GM21360 (cell line): Measurements from ENCODE around the gene PCTP.

Source experiments
- ATAC-seq: cut with Tn5 transposase; IDR thresholded peaks from one replicate; pipeline ENCODE4 v1.9.1; 2021; ENCODE audit warnings: mild to moderate bottlenecking, moderate library complexity; ENCODE audit not compliant: unreplicated experiment

The PCTP gene

DNA sequence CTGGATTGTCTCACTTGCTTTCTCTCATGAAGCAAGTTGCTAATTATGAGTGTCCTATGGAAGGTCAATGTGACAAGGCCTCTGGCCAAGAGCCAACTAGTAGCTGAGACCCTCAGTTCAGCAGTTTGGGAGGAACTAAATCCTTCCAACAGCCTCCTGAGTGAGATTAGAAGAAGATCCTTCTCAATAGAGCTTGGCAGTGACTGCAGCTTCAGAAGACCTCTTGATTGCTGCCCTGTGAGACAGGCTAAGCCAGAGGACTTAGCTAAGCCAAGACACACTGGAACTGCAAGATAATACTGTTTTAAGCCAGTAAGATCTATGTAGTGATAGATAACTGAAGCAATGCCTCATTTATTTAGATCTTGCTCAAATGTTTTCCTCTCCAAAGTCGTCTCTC is 34.3 kb downstream of the PCTP start:
- no peak for ATAC-seq

DNA sequence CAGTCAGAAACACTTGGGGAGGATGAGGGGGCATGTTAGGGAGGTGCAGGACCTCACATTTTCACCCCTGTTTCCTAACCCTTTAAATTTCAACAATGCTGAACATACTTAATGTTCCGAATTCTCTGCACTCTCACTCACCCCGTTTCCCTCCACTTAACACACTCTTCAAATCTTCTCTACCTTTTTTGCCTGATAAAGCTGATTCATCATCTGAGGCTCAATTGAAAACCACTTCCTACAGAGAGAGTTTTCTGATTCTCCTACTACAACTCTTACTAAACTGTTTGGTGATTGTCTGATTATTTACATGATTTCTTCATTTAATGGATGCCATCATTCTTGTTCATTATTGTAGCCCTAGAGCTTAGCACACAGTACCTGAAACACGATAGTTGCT is 42.4 kb downstream of the PCTP start:
- no peak for ATAC-seq

DNA sequence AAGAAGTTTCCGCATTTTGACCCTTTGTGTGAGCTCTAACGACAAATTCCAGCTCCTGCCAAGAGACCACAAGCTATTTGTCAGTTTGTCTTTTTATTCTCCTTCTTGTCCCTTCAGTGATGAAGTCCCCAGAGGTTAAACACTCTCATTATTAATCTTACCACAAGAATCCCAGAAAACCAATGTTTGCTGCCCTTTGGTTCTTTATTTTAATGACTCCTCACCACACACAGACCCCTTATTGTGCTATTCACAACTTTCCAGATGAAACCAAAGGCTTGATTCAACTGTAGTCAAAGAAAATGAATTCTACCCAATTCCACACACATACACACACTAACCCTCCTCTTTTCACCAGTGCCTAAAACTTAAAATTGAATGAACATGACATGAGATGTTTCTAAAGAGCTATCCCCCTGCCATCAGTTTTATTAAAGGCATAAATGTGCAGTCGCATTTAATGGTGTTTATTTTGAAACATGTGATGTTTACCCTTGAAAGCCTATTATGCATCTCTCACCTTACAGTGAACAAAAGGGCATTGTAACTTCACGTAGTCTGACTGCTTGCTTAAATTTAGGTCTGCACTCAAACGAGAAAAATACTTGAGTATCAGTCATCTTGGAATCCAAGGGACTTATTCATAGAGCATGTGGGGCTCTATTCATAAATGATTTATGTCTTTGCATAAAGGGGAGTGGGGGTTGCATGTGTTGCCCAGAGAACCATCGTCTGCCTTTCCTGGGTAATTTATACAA is 44.1 kb downstream of the PCTP start:
- no peak for ATAC-seq

DNA sequence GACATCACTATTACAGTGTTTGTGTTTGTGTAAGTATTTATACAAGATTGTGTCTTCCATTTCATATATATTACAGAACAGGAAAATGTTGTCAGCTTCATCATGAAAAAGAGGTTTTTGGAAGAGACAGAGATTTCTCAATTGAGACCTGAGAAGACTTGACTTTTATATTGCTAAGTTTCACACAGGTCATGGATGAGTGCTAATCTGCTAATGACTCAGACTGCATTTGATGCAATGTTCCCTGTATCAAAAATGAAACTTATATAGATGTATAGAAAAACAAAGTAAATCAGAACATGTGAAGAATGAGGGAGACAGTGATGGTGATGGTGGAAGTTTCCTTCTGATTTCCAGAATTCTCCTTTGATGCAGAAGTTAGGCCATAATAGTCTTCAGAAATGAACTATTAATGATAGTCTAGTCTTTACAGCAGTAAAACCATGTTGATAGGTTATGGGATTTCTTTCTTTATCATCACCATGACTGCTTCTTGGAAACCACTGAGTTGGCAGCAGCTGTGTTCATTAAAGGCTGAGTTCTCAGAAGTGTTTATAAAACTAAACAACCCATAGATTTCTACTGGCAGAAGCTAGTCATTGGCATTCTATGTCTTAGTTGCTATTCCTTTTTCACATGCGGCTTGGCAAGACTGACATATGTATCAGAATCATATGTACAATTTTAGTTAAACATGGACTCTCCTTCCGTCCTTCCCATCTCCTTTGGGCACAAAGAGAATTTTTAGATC is 56.1 kb downstream of the PCTP start:
- no peak for ATAC-seq

DNA sequence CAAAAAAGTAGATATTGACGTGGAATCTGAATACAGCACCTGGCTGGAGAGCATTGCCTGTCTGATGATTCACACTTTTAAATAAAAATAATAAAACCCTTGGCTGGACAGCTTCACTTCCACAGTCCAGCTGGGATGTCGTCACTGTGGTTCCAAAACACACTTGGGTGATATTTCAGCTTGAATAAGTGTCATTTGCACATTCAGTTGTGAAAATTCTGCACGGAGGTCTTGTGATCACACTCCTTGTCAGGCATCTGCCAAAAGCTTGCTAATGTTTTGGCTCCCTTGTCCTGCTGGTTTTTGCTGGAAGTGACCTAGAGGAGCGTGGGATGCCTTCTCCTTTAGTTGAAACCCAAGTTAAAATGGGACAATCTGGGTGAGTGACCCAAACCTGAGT is 60.7 kb downstream of the PCTP start:
- no peak for ATAC-seq

DNA sequence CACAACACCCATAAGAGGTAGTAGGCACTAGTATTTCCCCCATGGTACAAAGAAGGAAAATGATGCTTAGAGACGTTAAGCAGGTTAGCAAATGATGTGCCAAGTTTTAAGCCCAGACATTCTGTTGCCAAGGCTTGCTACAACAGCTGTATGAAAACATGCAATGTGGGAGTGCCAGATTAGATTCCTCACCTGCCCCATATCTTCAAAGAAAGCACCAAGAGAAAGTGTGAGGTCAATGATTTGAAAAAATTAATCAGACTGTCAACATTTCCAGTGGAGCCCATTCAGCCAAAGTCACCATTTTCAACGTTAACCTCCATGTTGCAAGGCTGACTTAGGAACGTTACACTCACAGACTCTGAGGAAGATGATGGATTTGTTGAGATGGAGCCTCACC is 61.5 kb downstream of the PCTP start:
- no peak for ATAC-seq

DNA sequence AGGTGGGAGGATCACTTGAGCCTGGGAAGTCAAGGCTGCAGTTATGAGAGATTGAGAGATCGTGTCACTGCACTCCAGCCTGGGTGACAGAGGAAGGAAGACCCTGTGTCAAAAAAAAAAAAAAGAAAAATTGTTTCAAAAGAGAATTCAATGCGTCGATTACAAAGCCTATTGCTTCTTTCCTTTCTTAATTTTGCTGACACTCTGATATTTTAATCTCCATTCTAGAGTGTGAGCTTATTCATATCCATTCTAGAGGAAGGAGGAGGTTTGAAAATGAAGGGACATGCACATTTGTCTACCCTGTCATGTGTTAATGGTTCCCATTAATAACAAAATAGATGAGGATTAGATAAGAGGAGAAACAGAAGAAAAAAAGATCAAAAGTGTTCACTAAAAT is 63.1 kb downstream of the PCTP start:
- no peak for ATAC-seq

DNA sequence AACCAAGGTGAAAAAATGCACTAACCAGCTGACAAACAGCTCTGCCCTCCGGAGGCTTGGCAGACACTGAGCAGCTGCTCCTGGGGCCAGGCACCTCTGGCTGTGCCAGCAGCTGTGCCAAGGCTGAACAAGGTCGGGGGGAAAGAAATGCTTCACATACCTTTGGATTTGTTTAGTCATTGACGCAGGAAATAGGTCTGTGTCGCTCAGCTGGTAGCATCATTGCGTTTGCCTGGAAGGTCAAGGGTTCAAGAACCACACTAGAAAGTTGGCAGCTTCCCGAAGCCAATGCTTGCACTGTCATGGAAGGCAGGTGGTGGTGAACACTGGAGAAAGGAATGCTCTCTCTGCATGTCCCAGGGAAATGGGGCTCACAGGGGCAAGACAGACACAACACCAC is 63.5 kb downstream of the PCTP start:
- ATAC-seq, result no peak

DNA sequence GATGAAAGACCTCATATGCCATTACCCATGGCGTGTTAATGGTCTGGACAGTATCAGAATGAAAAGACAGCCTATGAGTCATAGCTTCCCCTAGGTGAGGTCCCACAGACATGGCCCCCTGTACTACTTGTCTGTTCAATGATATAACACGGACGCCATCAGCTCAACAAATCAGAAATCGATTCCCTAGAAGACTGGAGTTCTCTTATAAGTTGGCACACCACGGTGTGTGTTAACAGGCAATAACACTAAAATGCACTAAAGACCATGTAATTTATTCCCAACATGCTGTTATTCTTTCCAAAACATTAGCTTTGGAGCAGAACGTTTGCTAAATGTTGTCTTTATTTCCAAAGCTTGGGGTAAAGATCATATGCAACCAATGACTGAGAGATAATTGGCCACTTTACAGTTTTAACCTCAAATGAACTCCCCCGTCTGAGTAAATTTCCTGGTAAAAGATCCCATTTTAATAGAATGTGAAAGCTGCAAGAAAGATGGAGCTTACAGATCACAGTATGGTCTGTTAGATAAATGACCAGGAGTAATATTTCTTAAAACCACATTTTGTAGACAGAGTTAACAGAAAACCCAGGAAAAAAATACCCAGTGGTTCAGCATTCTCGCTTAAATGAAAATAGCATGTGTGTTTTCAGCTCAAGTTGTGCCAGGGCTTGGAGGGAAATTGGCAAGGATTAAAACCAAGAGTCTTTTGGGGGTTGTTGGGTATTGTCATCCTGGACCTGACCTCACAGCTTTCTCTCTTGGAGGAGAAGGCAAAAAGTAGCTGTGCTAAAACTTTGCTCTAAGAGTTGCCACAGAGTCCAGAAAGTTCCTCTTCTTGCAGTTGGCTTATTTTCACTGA is 65.9 kb downstream of the PCTP start:
- ATAC-seq, result no peak

DNA sequence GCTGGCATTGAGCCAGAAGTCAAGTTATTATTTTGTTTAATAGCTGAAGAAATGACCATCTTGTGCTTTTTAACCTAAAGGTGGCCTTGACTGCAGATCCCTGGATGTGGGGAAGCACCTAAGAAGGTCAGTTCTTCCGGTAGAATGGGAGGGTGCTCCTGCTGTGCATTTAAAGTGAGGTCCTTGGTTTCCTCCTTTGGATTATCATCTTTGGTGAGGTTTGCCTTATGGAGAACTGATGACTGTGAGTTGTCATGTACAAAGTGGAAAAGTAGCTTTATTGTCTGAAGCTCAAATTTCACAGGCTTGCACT is 66.5 kb downstream of the PCTP start:
- ATAC-seq, result no peak

DNA sequence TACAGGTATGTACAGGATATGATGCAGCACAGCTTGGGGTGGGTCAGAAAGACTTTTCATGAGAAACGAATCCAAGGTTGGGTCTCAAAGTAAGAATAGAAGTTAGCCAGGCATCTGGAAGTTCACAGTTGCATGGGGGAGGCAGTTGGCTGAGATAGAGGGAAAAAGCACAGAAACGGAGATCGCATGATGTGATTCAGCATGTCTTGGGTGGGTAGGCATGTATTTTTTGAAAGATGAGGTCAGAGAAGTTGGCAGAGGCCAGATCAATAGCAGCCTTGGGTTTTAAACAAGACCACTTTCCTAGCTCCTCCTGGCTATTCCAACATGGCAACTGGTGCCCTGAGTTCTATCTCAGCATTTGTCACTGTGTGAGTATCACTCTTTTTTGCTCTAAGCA is 67.2 kb downstream of the PCTP start:
- no peak for ATAC-seq

DNA sequence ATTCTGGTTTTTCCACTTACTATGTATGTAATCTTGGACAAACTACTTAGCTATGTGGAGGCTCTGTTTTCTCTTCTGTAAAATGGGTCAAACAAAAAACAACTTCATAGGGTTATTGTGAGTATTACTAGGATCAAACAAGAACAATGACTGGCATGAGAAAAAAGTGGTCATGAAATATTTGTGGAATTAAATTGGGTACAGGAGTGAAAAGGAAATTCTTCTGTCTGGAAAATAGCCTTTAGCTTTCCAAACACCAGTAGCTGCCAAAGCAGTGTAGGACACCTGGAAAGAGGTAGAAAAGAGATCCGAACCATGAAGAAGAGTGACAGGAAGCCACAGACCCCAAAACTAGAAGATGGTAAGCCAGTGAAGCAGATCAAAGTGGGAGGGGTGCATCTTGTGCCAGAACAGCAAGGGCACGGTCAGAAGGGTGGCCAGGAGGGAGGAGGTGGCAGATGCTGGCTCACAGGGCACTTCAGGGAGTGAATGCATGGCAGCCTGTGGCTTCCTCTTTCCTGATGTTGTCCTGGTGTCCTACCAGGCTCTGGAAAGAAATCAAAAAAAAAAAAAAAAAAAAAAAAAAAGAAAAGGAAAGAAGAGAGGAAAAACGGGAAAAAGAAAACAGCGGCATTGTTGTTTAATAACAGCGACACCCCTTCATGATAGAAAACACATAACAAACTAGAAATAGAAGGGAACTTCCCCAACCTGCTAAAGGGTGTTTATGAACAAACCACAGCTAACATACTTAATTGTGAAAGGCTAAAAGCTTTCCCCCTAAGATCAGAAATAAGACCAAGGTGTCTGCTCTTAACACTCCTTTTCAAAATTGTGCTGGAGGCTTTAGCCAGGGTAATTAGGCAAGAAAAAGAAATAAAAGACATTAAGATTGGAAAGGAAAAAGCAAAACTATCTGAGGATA is 67.9 kb downstream of the PCTP start:
- no peak for ATAC-seq

DNA sequence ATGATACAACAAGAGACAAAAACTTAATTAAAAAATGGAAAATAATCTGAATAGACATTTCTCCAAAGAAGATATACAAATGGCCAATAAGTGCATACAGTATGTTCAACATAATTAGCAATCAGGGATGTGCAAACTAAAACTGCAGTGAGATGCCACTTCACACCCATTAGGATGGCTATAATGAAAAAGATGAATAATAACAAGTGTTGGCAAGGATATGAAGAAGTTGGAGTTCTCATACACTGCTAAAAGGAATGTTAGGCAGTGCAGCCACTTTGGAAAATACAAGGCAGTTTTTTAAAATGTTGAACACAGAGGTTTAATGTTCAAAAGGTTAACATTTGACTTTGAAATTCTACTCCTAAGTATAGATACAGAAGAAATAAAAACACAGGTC is 69.8 kb downstream of the PCTP start:
- ATAC-seq, result no peak

DNA sequence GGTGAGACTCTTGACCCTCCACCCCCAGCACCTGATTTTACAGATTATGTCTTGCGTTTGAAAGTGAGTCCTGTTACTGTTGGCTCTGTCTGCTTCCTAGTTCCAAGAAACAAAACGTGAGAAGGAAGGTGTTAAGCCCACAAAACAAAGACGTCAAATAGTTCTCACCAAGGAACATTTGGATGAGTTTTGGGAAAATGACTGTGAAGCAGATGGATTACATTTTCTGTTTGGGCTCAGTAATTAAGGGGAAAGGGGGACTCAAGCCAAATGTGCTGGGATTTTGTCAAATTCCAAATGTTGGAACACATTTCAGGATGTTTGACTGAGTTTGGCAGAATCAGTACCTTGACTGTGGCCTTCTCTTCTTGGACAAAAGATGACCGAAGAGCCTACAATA is 71.2 kb downstream of the PCTP start:
- ATAC-seq, result no peak

DNA sequence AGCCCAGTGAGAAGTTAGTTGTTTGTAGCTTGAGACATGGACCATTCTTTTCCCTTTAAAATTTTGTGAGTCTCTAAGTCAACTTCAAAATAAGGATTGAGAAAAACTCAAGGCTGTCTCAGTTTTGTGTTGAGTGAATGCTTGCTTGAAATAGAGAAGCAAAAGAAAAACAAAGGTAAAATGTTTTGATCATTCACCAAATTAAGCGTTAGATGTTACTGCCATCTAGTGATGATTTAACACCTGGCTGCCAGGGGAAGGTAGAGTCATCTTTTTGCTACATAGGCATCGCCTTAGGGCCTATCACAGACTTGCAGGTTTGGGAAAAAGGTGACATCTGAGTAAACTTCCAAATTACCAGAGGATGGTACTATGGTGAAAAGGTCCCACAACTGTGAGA is 74.4 kb downstream of the PCTP start:
- ATAC-seq, result no peak
